ENCODE measurements around the gene SNAP25. TPM values are rescaled to one million over a fixed set of nuclear protein-coding genes. Genes with fewer than 3 reads are reported as not detected.

SNAP25 gene
- total and polyA plus RNA-seq, 2 donors (not counting 1 experiment from before 2014, with no cell fraction given): 0.27 TPM; not detected in 1

GRCh38 chr20:10356628-10357027 is 138.0 kb downstream of the SNAP25 start:
- no CpG with 5 or more reads among the region's 1 CpG for WGBS (ENCODE audit: insufficient coverage)
- no peaks in the 10 kb centered on the region for H3K4me1 ChIP-seq (ENCODE audit: control insufficient read depth in 2 of 2, insufficient read depth in 2 of 2, low read length in 2 of 2)
- H3K4me3 ChIP-seq (ENCODE audit: control extremely low read depth in 1 of 5, extremely low read depth in 1 of 5, insufficient read depth in 1 of 5, low read depth in 2 of 5, low read length in 4 of 5): no peak overlapping the region
- no peaks in the 10 kb centered on the region for H3K9me3 ChIP-seq (ENCODE audit: control extremely low read depth in 1 of 3, control insufficient read depth in 2 of 3, insufficient read depth in 1 of 3, low read length in 2 of 3)
- POLR2A ChIA-PET: no interaction called here
- H3K79me2 ChIP-seq (ENCODE audit: control insufficient read depth, insufficient read depth, low read length): no peaks in the 10 kb centered on the region
- Mint-ChIP-seq H3K27ac (no peak overlapping the region), H3K27me3 (peaks cover 10% of the 10 kb centered on the region), H3K9me3 (ENCODE audit: insufficient read depth) (no peaks in the 10 kb centered on the region), H3K4me1 (no peaks in the 10 kb centered on the region), H3K4me3 (no peak overlapping the region)
- no peaks in the 10 kb centered on the region for H4K20me1 ChIP-seq (ENCODE audit: control insufficient read depth, insufficient read depth, low read length, poor library complexity, severe bottlenecking)
- H3K27me3 ChIP-seq (replicated peaks in 1 of 4; ENCODE audit: control extremely low read depth in 1 of 4, control insufficient read depth in 3 of 4, insufficient read depth in 4 of 4, low read length in 3 of 4): no peaks in the 10 kb centered on the region
- CTCF ChIA-PET: no interaction called here
- no peak overlapping the region for H3K4me2 ChIP-seq (replicated peaks; ENCODE audit: low read depth, low read length, poor library complexity, severe bottlenecking)
- no peak overlapping the region for H3K27ac ChIP-seq (ENCODE audit: low read length in 2 of 2)
- H3K9ac ChIP-seq (ENCODE audit: low read length): no peak overlapping the region
- intact Hi-C loops (cut with micrococcal nuclease): no loop called here
- TF ChIP-seq CTCF (IDR thresholded peaks at IDR 0.05): no peak
- no peak for TF ChIP-seq EZH2 (IDR thresholded peaks at IDR 0.05; ENCODE audit: borderline replicate concordance, insufficient read depth, low read depth, low read length, poor library complexity, severe bottlenecking)
- no peak overlapping the region for H2AFZ ChIP-seq (ENCODE audit: insufficient read depth, low read depth, low read length, poor library complexity, severe bottlenecking)
- ATAC-seq (ENCODE audit: low read depth) (no peak), DNase-seq (no peak)
- no peaks in the 10 kb centered on the region for H3K36me3 ChIP-seq (replicated peaks in 1 of 2; ENCODE audit: control extremely low read depth in 1 of 2, control insufficient read depth in 1 of 2, extremely low read depth in 1 of 2, insufficient read depth in 2 of 2, low read length in 1 of 2)

Small RNAs within 50 kb of the gene (small RNA-seq; reads per million reads assigned to genes)
- gene HIGD1AP15 (ENCODE audit: insufficient read length, low read depth, low replicate concordance): not detected

Other genes with a start within 250 kb of the SNAP25 start
- 2.7 and 3.0 TPM in 2 replicates for gene ANKEF1, start 183.8 kb upstream of the SNAP25 start, total RNA-seq
- gene ANKEF1, start 183.8 kb upstream of the SNAP25 start, polyA plus RNA-seq: 1.1 and 1.2 TPM in 2 replicates
- 10.5 and 12.6 TPM in 2 replicates for gene MKKS, start 215.4 kb downstream of the SNAP25 start, total RNA-seq
- 3.2 and 6.0 TPM in 2 replicates for gene MKKS, start 215.4 kb downstream of the SNAP25 start, polyA plus RNA-seq
- gene SLX4IP, start 216.5 kb downstream of the SNAP25 start, total RNA-seq: 8.1 and 9.6 TPM in 2 replicates
- 2.0 and 2.5 TPM in 2 replicates for gene SLX4IP, start 216.5 kb downstream of the SNAP25 start, polyA plus RNA-seq

Data from B cell (primary cell).